K562 (cell line): ENCODE results near the gene TGM5. TPM values are rescaled to one million over a fixed set of nuclear protein-coding genes. Genes with fewer than 3 reads are reported as not detected.

Experiments
- MEIS2 ChIP-seq: fragments of 450-650 bp; IDR thresholded peaks from 2 replicates; pipeline ENCODE4 v1.6.1; 2014; ENCODE audit warnings: mild to moderate bottlenecking; ENCODE audit not compliant: partially characterized antibody
- polyA plus RNA-seq, 8 experiments: library from polyadenylated mRNA; depleted of rRNA in 4 of 8; stranded (reverse) in 5 of 8; unstranded in 3 of 8; fragments of >200 nt; fragmentation: Nextera tagmentation in 2 of 8; fragmentation: Illumina TruSeq in 1 of 8; extraction: Ambion mirVana in 2 of 8; extraction: Trizol in 1 of 8; gene quantifications; 2 replicates each; pipeline versions ENCODE4 v1.2.1 to v1.2.3, GENCODE V29; 2011 to 2014; ENCODE audit warnings: inconsistent platforms in 1 of 8, missing spikeins in 1 of 8
- total RNA-seq, 7 experiments: library from RNA; depleted of rRNA in 6 of 7; stranded (reverse); fragments of >200 nt in 6 of 7; fragmentation: Illumina TruSeq in 2 of 7; extraction: Trizol in 2 of 7; gene quantifications; 2 replicates each; pipeline versions ENCODE4 v1.2.1 to v1.2.3, GENCODE V29; 2011 to 2021; ENCODE audit warnings: low replicate concordance in 1 of 7
- TF ChIP-seq, protein P1 (sequence below), 2 experiments: fragments of 450-650 bp in 1 of 2; sonication (generic) in 1 of 2; formaldehyde crosslinking in 1 of 2; IDR thresholded peaks; 2 replicates each; pipeline versions ENCODE4 v1.7.1 to v1.9.0; 2016 to 2022; ENCODE audit warnings: inconsistent platforms in 1 of 2, mild to moderate bottlenecking in 1 of 2, missing genetic modification reagents in 1 of 2

The TGM5 gene
- total and polyA plus RNA-seq, 9 of the 15 experiments (the other 6 are each of a cell fraction or from before 2014, with no cell fraction given), result 0.03 to 0.10 (median 0.07) TPM; not detected in 6

DNA sequence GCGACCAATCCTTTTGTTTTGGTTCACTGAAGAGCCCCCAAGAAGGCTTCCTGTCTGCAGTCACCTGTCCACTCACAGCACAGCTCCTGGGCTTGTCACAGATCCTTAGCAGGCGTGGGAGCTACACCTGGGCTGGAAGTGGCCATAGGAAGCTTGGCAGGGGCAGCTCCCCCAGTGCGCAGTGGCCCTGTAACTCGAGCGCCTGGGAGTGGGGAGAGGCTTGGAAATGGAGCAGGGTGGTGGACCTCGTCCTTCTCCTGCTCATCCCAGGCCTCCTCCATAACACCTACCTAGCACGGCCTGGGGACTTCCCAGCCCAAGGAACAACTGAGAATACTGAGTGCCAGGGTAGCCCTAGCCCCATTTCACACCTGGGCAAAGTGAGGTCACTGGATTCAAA lies 19.3 kb upstream of the TGM5 start (continued):
- TF ChIP-seq, protein P1, sequence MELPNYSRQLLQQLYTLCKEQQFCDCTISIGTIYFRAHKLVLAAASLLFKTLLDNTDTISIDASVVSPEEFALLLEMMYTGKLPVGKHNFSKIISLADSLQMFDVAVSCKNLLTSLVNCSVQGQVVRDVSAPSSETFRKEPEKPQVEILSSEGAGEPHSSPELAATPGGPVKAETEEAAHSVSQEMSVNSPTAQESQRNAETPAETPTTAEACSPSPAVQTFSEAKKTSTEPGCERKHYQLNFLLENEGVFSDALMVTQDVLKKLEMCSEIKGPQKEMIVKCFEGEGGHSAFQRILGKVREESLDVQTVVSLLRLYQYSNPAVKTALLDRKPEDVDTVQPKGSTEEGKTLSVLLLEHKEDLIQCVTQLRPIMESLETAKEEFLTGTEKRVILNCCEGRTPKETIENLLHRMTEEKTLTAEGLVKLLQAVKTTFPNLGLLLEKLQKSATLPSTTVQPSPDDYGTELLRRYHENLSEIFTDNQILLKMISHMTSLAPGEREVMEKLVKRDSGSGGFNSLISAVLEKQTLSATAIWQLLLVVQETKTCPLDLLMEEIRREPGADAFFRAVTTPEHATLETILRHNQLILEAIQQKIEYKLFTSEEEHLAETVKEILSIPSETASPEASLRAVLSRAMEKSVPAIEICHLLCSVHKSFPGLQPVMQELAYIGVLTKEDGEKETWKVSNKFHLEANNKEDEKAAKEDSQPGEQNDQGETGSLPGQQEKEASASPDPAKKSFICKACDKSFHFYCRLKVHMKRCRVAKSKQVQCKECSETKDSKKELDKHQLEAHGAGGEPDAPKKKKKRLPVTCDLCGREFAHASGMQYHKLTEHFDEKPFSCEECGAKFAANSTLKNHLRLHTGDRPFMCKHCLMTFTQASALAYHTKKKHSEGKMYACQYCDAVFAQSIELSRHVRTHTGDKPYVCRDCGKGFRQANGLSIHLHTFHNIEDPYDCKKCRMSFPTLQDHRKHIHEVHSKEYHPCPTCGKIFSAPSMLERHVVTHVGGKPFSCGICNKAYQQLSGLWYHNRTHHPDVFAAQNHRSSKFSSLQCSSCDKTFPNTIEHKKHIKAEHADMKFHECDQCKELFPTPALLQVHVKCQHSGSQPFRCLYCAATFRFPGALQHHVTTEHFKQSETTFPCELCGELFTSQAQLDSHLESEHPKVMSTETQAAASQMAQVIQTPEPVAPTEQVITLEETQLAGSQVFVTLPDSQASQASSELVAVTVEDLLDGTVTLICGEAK (IDR thresholded peaks at IDR 0.05), result no peak
- TF ChIP-seq, protein P1 (CRISPR knock-in tag; IDR thresholded peaks at IDR 0.05), result no peak
- TF ChIP-seq MEIS2, result no peak
